Dermis microvascular lymphatic vessel endothelial cell (primary cell): ENCODE measurements around the gene CD3G. TPM values are rescaled to one million over a fixed set of nuclear protein-coding genes. Genes with fewer than 3 reads are reported as not detected.
"Not testable (repeated sequence)": the region's sequence is repeated elsewhere in the genome, so short reads cannot be mapped to it uniquely, and the experiment has no call there.

Experiments
- DNase-seq, 2 donors: peaks; one replicate each; pipeline versions ENCODE4 v3.0.0 to v3.0.0-alpha.2; 2010; ENCODE audit warnings: low read depth in 2 of 2
- total RNA-seq: library from RNA; depleted of rRNA; stranded (reverse); fragments of >200 nt; gene quantifications from 2 replicates; pipeline ENCODE4 v1.2.1, GENCODE V29; 2014

Gene CD3G
- not detected in 2 replicates for total RNA-seq

DNA sequence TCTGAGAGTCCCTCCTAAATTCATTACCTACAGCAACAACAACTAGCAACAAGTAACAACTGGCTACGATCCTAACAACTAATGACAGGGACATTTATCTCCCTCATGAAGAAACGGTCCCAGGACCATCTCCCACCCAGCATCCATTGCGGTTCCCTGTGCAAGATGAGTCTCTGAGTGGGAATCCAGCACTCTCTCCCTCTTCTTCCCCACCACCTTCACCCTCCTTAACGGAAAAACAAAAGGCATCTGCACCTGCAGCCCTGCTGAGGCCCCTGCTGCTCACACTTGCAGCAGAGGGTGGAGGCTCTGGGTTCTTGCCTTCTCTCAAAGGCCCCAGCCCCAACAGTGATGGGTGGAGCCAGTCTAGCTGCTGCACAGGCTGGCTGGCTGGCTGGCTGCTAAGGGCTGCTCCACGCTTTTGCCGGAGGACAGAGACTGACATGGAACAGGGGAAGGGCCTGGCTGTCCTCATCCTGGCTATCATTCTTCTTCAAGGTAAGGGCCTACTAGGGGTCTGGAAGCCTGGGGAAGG lies at the start of gene CD3G:
Gene CD3G, plus strand, starts transcription at position 364 of the 535 bp plus-strand sequence. Its CDS starts 80 bp downstream, at position 444.
- DNase-seq = no peak

DNA sequence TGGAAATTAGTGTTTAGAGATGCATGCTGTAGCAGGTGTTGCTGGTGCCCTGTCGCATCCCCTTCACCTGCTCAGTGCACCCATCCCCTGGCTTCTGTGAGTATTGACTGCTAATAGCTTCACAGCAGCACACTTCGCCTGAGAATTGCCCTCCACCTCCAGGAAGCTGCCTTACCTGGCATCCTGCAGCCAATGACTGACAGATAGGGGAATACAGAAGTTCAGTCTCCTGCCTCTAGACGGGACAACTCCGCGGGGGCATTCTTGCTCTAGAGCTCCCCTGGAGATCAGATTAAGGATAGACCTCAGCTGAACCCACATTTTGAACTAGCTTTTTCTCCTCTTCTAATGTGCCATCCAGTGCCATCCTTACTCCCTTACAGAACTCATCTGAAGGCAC lies 48.9 kb upstream of the CD3G start:
- no peak for DNase-seq

DNA sequence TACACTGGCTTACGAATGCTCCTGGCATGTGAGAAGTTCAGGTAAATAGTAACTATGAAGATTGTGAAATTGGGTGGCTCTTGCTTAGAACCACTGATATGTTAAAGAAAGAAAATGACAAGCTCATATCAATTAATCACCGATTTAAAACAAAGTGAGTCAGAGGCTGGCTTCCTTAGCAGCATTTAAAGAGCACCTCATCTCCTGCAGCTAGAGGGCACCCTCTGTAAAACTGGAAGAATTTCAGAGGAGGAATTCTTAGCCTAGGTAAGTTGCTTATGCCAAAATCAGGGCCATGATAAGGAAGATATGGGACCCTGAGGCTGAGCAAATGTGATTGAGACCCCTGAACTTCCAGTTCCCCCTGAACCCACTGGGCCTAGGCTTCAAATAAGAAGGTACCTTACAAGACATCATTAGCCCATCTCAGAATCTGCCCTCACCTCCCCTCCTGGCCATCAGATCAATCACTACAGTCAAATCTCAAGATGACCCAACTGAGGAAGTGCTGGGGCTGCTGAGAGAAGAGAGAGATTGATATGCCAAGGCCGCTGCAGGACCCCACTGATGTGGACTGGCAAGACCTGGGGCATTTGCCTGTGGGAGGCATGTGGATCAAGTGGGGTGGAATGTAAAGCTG lies 48.2 kb upstream of the CD3G start:
- DNase-seq = peak in 1 of 2 donors; percentile 60

DNA sequence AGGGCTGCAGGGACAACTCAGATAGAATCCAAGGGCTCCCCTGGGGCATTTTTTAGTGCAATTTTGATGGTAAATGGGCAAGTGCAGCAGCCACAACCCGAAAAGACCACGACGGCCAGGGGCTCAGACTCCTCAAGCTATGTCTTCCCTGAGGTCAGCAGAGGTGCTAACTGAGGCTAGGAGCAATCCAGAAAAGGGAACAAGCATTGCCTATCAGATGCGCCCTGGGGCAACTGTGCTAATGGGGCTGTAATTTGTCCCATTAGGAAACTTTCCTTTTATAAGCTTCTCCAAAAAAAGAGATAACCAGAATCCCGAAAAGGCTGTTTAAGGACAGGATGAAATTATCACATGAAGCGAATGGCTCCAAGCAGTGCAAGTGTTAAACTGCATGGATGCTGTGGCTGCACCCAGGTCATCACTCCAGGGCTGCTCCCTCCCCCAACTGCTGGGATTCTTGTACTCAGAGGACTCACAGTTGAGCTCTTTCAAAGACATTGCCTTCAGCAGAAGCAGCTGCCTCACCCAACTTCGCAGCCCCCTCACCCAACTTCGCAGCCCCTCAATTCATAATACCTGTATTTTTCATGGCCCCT lies 42.4 kb upstream of the CD3G start:
- DNase-seq = no peak

DNA sequence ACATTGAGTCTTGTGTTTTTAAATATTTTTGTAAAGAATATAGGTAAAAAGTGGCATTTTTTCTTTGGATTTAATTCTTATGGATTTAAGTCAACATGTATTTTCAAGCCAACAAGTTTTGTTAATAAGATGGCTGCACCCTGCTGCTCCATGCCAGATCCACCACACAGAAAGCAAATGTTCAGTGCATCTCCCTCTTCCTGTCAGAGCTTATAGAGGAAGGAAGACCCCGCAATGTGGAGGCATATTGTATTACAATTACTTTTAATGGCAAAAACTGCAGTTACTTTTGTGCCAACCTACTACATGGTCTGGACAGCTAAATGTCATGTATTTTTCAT lies 39.9 kb upstream of the CD3G start:
- no peak for DNase-seq

DNA sequence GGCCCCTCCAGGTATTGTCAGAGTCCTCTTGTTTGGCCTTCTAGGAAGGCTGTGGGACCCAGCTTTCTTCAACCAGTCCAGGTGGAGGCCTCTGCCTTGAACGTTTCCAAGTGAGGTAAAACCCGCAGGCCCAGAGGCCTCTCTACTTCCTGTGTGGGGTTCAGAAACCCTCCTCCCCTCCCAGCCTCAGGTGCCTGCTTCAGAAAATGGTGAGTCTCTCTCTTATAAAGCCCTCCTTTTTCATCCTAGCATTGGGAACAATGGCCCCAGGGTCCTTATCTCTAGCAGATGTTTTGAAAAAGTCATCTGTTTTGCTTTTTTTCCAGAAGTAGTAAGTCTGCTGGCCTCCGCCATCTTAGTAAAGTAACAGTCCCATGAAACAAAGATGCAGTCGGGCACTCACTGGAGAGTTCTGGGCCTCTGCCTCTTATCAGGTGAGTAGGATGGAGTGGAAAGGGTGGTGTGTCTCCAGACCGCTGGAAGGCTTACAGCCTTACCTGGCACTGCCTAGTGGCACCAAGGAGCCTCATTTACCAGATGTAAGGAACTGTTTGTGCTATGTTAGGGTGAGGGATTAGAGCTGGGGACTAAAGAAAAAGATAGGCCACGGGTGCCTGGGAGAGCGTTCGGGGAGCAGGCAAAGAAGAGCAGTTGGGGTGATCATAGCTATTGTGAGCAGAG lies 39.4 kb upstream of the CD3G start, which contains the start of gene CD3E:
Gene CD3E, plus strand, starts transcription at position 163 of the 681 bp plus-strand sequence. Its CDS starts 223 bp downstream, at position 386.
- no peak for DNase-seq

DNA sequence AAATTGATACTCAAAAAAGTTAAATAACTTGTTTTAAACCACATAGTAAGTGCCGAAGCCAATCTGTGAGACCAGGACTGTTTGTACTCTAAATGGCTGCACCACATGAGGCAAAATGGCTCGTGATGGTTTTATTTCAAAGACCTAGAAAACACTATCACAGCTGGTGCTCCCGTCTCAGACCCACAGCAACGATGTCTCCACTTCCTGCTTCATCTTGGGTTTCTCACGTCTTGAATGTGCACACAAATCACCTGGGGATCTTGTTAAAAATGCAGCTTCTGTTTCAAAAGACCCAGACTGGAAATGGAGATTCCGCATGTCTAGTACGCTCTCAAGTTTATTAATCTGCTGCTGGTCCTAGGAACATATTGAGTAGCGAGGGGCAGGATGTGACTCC lies 38.4 kb upstream of the CD3G start:
- DNase-seq = no peak

DNA sequence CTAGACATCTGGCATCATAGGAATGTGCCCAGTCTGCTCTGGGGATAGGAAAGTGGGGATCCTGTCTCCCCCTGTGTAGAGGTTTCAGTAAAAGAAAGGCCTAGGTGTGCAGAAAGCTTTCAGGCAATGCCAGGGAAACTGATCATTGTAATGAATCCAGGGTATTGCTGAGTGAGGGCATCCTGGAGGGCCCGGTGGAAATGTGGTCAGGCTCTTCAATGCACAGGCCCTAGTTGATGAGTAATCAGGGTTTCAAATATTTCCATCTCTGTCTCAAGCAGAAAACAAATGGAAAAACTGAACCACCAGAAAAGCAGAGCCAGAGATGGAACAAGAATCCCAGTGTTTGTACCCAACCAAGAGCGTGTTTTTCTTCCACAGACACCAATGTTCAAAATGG lies 37.6 kb upstream of the CD3G start:
- no peak for DNase-seq

DNA sequence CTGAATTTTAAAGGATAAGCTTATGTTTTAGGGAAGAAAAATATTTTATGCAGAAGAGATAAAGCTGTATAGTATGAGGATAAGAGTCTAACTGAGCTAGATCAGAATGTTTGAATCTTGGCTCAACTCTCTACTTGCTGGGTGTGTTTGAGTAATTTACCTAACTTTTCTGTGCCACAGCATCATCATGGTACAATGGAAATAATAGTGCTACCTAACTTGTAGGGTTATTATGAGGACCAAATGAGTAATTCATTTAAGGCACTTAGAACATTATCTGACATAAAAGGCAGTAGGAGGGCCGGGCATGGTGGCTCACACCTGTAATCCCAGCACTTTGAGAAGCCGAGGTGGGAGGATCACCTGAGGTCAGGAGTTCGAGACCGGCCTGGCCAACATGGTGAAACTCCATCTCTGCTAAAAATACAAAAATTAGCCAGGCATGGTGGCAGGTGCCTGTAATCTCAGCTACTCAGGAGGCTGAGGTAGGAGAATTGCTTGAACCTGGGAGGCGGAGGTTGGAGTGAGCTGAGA lies 35.1 kb upstream of the CD3G start:
- not testable (repeated sequence) for DNase-seq

DNA sequence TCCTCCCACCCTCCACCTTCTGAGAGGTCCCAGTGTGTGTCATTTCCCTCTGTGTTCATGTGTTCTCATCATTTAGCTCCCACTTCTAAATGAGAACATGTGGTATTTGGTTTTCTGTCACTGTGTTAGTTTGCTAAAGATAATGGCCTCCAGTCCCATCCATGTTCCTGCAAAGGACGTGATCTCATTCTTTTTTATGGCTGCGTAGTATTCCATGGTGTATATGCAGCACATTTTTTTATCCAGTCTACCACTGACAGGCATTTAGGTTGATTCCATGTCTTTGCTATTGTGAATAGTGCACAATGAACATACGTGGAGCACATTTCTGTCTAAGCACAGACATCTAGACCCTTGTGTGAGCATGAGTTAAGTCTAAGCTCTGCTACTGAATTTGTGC lies 33.9 kb upstream of the CD3G start:
- DNase-seq = no peak

DNA sequence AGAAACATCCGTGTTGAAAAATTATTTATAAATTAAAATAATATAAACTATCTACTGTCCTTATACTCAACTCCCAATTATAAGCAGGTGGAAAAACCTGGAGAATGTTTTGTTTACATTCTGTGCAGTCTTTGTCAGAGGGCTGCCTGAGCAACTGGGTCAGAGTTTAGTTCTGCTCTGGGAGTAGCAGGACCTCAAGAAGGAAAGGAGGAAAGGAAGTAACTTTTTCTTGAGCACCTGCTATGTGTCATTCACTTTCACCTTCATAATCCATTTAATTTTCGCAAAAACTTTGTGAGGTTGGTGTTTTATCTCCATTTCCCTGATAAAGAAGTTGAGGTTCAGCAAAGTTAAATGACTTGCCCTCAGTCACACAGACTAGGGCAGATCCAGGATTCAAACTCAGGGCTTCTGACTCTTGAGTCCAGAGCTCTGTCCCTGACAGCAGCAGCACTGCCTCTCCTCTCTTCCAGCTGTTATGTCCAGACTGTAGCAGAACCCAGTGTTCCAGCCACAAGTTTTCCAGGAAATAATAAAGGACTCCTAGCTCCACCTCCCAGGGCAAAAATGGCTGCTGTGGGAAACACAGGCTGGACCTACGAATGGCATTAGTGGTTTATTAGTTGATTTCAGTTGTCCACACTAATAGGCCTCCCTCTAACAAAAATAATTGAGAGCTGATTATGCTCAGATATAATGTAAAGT lies 33.2 kb upstream of the CD3G start:
- DNase-seq = peak; percentile 18 to 31

DNA sequence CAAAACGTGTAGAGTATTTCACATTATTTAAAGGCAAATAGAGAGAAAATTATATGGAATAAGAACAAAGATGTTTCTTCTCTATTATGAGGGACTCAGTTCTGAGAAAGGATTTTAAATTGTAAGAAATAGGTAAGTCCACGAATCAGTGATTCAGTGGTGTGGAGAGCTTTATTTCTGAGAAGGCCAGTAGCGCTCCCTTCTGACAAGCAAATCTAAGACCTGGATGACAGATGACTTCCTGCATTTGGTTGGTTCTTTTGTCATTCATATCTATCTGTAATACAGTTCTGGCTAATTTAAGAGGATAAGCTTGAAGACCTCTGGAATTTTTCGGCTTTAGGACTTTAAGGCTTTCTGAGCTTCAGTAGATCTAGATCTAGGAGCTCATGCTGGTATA lies 32.6 kb upstream of the CD3G start:
- DNase-seq = peak in 1 of 2 donors; percentile 45

DNA sequence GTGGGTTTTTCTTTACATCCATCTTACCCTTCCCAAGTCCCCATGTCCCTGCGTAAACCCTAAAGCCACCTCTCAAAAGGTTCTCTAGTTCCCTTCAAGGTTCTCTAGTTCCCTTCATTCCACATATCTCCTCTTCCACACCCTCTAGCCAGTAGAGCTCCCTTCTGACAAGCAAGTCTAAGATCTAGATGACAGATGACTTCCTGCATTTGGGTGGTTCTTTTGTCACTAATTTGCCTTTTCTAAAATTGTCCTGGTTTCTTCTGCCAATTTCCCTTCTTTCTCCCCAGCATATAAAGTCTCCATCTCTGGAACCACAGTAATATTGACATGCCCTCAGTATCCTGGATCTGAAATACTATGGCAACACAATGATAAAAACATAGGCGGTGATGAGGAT lies 31.8 kb upstream of the CD3G start:
- DNase-seq = no peak

DNA sequence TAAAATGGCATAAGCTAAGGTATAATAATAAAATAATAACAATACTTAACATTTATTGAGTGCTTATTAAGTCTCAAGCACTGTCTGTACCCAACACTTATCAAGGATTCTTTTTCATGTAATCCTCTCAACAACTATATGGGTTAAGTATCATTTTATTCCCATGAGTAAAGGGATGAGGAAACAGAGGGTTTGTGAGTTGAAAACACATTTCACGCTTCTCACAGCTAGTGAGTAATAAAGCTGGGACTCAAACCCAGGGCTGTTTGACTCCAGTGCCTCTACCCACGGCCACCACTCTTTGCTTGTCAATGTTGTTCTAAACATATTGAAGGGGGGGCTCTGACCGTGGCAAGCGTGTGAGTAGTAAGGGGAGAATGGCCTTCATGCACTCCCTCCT lies 30.9 kb upstream of the CD3G start:
- DNase-seq = no peak

DNA sequence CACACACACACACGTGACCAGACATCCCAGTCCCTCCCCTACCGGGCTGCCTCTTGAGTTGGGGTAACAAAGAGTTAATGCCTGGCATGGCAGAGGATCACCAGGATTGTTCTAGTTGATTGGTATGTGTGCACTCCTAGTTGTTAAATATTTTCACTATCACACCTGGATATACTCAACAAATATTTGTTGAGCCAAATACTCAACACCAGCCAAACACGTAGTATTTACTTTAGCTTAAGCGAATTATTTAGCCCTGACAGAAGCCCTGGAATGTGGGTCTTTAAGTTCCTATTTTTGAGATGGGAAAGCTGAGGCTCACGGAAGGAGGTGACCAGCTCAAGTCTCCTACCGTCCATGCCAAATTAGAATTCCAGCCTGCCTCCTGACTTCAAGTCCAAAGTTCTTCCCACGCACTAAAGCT lies 29.1 kb upstream of the CD3G start:
- DNase-seq = no peak

DNA sequence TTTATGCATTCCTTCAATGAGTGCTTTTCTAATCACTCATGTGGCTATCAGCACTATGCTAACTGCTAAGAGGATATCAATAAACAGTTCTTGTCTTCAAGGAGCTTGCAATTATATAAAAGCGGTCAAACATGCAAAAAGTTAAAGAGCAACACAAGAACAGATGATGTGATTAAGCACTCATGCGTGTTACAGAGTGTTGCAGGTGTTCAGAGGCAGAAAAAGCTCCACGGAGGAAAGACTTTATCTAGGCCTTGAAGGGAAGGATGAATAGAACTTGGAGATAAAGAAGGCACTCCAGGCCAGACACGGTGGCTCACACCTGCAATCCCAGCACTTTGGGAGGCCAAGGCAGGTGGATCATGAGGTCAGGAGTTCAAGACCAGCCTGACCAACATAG lies 26.0 kb upstream of the CD3G start:
- no peak for DNase-seq

DNA sequence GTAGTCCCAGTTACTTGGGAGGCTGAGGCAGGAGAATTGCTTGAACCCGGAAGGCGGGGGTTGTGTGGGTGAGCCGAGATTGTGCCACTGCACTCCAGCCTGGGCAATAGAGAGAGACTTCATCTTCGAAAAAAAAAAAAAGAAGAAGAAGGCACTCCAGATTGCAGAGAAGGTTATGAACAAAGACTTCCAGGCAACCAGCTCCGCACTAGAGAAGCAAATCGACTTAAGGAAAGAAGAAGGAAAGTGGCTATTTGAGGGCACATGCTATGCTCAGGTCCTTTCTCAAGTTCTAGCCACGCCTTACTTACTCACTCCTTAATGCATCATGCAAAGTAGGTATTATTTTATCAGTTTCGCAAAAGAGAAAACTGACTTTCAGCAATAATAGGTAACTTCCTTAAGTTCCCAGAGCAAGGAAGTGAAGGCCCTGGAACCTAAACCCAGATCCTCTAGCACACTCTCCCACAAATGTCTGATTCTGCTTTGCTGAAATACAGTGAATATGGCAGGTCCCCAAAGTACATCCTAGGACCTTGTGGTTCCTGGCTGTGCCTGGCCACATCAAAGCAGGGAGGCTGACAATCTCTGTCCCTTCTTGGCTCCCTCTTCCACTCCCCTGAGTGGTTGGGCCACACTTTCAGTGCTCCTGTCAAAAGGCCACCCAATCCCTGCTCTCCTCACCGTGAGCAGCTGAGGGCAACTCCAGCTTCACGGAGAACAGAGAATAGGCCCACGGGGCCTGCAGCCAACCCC lies 25.4 kb upstream of the CD3G start:
- DNase-seq = no peak

DNA sequence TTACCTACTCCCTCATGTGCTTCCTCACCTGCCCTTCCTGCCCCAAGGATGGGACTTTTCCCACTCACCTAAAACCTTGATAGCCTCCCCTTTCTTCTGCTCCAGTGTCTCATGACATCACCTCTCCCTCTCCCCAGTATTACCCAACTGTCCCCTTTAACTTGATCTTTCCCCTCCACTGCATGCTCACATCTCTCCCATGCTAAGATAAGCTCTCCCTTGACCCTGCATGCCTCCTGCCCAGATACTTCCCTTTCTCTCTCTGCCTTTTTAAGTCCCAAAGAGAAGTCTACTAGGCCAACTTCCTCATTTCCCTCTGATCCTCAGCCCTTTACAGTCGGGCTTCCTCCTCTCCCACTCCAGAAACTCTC lies 24.8 kb upstream of the CD3G start:
- no peak for DNase-seq

DNA sequence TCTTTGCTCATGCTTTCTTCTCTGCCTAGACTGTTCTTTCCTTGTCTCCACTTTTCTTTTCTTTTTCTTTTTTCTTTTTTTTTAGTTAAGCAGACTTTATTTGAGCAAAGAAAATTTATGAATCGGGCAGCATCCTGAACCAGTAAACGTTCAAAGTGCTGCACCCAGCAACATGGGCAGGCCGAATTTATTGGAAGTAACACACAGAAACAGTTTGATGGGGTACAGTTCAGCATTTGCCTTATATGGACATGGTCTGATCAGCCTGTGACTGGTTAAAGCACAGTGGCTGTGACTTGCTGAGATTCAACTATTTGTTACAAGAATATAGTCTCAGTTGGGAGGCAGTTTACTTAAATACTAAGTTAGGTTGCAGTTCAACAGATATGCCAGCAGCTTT lies 23.6 kb upstream of the CD3G start:
- DNase-seq = no peak

DNA sequence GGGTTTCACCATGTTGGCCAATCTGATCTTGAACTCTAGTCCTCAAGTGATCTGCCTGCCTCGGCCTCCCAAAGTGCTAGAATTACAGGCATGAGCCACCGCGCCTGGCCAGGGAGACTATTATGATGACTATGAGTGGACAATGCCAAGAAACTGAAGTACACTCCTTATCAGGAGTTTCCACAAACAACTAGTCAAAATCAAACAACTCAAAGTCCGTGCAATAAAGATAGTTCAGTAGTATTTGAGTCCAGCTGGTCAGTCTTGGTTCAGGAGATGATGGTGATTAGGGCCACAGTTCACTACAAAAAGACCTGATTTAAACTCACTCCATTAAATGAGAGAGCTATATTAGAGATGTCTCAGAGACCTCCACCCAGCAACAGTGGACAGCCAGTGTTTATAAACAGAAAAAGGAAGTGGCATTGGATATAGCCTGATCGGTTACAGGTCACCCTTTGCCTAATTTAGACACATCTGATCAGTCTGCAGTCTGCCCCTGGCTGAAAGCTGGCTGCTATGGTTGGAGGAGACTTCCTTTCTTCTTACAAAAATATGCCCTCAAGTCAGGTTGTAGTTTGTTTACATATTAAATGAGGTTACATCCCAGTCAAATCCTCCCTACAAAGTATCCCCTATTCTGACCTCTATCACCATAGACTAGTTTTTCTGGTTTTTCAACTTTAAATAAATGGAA lies 22.6 kb upstream of the CD3G start:
- DNase-seq = no peak

DNA sequence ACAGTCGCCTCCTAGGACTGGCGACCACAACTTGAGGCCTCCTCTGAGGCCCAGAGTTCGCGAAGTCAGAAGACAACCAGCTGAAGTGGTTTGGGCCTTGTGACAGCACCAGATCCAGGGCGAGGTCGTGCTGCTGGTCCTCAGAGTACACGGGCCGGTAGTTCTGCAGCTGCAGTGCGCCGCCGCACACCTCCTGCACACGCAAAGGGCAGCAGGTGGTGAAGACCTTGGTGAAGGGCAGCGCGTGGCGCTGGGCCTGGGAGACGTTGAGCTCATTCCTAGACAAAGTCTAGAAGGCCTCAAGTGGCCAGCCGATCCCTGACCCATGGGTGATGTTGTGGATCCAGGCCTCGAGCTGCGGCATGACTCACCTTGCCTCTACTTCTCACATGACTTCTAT lies 21.4 kb upstream of the CD3G start:
- no peak for DNase-seq
